Mesothelial cell of epicardium (in vitro differentiated cells): ENCODE results near the gene BBS9. TPM values are rescaled to one million over a fixed set of nuclear protein-coding genes. Genes with fewer than 3 reads are reported as not detected.

ENCODE experiments used
- DNase-seq, 2 experiments: peaks; one replicate each; pipeline ENCODE4 v3.0.0; 2021; ENCODE audit warnings: low spot score in 2 of 2; ENCODE audit not compliant: unreplicated experiment in 2 of 2
- H3K27ac Mint-ChIP-seq: 2 replicates; pipeline ENCODE4 v1.8.0; 2021; ENCODE audit warnings: mixed read lengths
- H3K27me3 Mint-ChIP-seq: 2 replicates; pipeline ENCODE4 v1.8.0; 2021; ENCODE audit warnings: low read depth, mixed read lengths
- H3K36me3 Mint-ChIP-seq: 2 replicates; pipeline ENCODE4 v1.8.0; 2021; ENCODE audit warnings: mixed read lengths
- H3K4me1 Mint-ChIP-seq: 2 replicates; pipeline ENCODE4 v1.8.0; 2021; ENCODE audit warnings: mixed read lengths
- H3K4me3 Mint-ChIP-seq: 2 replicates; pipeline ENCODE4 v1.8.0; 2021; ENCODE audit warnings: mild to moderate bottlenecking, moderate library complexity, mixed read lengths
- H3K9me3 Mint-ChIP-seq: 2 replicates; pipeline ENCODE4 v1.8.0; 2021; ENCODE audit warnings: mixed read lengths
- total RNA-seq: library from RNA; stranded (reverse); gene quantifications from 3 replicates; pipeline ENCODE4 v1.2.1, GENCODE V29; 2021
- TF ChIP-seq, protein P1 (sequence below): fragments of 200-600 bp; sonication (generic); IDR thresholded peaks from one replicate; pipeline ENCODE4 v1.5.0; 2021; ENCODE audit warnings: antibody characterized with exemption; ENCODE audit not compliant: unreplicated experiment

The BBS9 gene
- total RNA-seq, 1 donor from 2014 or later, result 26.9 TPM

DNA sequence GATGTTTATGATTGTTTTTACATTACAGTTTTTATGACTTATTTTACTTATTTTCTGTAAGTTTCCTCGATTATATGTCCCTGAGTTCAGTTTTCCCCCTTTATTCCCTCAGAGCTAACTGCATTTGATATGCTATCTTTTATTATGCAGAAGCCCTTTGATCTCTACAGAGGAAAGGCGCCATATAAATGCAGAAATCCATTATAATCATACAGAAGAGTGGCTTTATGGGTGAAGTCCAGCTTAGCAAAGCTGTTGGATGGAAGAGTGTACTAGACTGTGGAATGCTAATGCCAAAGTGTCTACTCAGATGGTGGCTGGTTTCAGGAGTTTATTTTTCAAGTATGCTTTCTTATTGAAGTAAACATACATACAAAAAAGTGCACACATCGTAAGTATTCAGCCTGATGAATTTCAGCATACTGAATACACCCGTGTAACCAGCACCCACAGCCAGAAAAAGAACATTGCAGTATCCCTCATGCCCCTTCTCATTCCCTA lies 517.6 kb downstream of the BBS9 start:
- H3K27me3 Mint-ChIP-seq, result no peaks in the 10 kb centered on the region
- H3K9me3 Mint-ChIP-seq, result peaks cover 3% of the 10 kb centered on the region
- peaks cover 32% of the 10 kb centered on the region for H3K4me1 Mint-ChIP-seq
- no peaks in the 10 kb centered on the region for H3K36me3 Mint-ChIP-seq
- DNase-seq, result no peak
- H3K4me3 Mint-ChIP-seq, result no peak overlapping the region
- no peak overlapping the region for H3K27ac Mint-ChIP-seq
- TF ChIP-seq, protein P1, sequence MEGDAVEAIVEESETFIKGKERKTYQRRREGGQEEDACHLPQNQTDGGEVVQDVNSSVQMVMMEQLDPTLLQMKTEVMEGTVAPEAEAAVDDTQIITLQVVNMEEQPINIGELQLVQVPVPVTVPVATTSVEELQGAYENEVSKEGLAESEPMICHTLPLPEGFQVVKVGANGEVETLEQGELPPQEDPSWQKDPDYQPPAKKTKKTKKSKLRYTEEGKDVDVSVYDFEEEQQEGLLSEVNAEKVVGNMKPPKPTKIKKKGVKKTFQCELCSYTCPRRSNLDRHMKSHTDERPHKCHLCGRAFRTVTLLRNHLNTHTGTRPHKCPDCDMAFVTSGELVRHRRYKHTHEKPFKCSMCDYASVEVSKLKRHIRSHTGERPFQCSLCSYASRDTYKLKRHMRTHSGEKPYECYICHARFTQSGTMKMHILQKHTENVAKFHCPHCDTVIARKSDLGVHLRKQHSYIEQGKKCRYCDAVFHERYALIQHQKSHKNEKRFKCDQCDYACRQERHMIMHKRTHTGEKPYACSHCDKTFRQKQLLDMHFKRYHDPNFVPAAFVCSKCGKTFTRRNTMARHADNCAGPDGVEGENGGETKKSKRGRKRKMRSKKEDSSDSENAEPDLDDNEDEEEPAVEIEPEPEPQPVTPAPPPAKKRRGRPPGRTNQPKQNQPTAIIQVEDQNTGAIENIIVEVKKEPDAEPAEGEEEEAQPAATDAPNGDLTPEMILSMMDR, result no peak

DNA sequence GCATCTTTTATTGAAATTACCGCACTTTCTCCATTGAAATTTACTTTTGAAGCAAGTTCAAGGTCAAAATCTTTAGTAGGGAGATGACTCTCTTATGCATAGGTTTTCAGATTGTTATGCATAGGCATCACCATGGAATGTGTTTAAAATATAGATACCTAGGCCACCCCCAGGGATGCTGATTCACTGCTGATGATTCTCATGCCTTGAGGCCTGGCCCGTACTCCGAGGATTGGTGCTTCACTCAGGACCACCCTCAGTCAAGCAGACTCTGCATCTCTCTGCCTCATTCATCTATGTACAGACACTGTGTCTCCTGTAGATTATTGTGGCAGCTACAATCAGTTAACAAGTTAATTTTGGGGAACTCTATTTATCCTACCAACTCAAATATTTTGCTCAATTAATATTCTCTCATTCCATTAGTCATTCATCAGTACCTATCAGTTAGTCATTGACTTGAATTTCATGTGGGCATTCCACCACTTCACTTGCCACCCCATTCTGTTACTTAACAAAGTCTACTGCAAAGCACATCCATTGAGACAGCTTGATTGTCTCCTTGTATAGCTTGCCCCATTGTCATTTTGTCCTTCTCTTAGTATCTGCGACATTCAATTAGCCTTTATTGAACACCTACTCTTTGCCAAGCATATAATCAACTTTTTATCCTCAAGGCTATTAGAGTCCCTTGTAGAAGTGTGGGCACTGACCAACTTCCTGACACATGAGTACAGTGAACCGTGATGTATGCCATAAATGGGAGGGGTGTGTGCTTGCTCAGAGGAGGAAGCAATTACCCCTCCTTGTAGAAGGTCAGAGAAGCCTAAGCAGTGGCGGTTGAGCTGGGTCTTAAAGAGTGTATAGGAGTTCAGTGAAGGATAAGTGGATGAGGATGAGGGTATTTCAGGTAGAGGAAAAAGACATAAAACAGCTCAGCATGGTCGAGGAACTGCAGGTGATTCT lies 520.4 kb downstream of the BBS9 start:
- no peak for DNase-seq
- H3K4me1 Mint-ChIP-seq, result peaks cover 22% of the 10 kb centered on the region
- H3K36me3 Mint-ChIP-seq, result no peaks in the 10 kb centered on the region
- H3K9me3 Mint-ChIP-seq, result peaks cover 3% of the 10 kb centered on the region
- H3K27me3 Mint-ChIP-seq, result no peaks in the 10 kb centered on the region
- no peak overlapping the region for H3K27ac Mint-ChIP-seq
- TF ChIP-seq, protein P1, result no peak
- H3K4me3 Mint-ChIP-seq, result no peak overlapping the region

DNA sequence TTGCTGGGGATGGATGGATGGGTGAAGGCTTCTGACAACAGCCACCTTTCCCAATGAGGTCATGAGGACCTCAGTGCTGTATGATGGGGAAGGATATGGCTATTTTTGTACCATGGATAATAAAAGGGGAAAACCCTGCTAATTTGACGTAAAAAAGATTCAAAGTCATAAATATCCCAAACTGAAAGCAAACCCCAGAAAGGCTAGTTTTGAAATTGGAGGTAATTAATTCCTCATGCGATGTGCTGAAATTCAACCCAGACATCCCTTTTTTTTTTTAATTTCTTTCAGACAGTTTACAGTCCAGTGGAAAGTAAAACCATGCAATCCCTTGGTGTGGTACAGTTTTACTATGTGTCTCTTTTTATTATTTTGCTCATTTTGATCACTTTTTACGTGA lies 521.5 kb downstream of the BBS9 start:
- H3K9me3 Mint-ChIP-seq, result peaks cover 3% of the 10 kb centered on the region
- H3K27ac Mint-ChIP-seq, result no peak overlapping the region
- TF ChIP-seq, protein P1, result no peak
- no peaks in the 10 kb centered on the region for H3K36me3 Mint-ChIP-seq
- no peak for DNase-seq
- peaks cover 26% of the 10 kb centered on the region for H3K4me1 Mint-ChIP-seq
- H3K4me3 Mint-ChIP-seq, result no peak overlapping the region
- no peaks in the 10 kb centered on the region for H3K27me3 Mint-ChIP-seq

DNA sequence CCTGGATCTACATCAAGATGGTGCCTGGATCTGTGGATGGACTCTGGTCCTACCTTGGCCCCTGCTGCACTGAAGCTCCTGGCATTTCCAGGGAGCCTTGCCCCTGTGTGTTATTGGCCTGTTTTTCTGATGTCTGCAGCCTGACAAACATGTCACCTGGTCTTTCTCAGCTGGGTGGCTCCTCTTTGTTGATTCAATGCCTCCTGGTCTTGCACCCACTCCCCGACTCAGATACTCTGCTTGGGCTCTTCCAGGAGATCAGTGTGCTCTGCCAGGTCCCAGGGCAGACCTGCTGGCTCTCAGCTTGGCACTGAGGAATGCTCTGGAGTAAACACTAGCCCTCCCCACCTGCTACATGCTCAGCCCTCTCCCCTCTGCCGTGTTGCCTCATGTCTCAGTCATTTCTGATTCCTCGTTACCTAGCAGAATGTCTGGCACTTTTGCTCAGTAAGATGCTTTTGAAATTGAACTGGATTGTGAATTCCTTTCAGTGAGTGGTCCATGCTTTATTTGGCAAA lies 522.7 kb downstream of the BBS9 start:
- no peak overlapping the region for H3K27ac Mint-ChIP-seq
- no peak for DNase-seq

DNA sequence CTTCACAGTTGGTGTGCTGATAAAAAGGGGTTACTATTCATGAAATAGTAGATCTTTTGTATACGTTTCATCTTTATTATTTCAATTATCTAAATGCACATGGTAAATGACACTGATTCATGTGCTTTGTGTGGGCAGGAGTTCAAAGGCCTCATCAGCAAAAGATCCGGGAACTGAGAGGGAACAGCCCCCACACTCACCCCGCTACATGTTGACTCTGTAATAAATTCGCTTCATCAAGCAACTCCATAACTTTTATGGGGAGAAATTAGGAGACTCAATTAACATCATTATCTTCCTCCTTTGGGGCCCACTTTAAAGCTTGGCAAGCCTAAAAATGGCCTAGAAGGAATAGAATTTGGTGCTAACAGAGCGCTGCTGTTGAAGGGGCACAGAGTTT lies 525.3 kb downstream of the BBS9 start:
- Mint-ChIP-seq H3K4me1 (peaks cover 16% of the 10 kb centered on the region), H3K9me3 (no peaks in the 10 kb centered on the region), H3K27ac (peak overlapping the region; percentile 7), H3K36me3 (no peaks in the 10 kb centered on the region), H3K4me3 (no peak overlapping the region), H3K27me3 (no peaks in the 10 kb centered on the region)
- TF ChIP-seq, protein P1, result no peak
- no peak for DNase-seq

More for the DNA sequence above, 522.7 kb downstream of the BBS9 start:
- Mint-ChIP-seq H3K4me3 (no peak overlapping the region), H3K36me3 (no peaks in the 10 kb centered on the region), H3K27me3 (no peaks in the 10 kb centered on the region), H3K9me3 (peaks cover 3% of the 10 kb centered on the region), H3K4me1 (peaks cover 16% of the 10 kb centered on the region)
- TF ChIP-seq, protein P1, result no peak

Other genes starting within 250 kb of the BBS9 start
- gene KBTBD2, start 237.8 kb upstream of the BBS9 start, total RNA-seq, result 41.9 to 42.3 TPM (median 42.1 TPM) in 3 replicates
- gene FKBP9, start 172.1 kb upstream of the BBS9 start, total RNA-seq, result 186 to 208 TPM (median 186 TPM) in 3 replicates
- gene NT5C3A, start 66.8 kb upstream of the BBS9 start, total RNA-seq, result 28.2 to 32.0 TPM (median 29.8 TPM) in 3 replicates
- gene RP9, start 20.2 kb upstream of the BBS9 start, total RNA-seq, result 17.5 to 20.5 TPM (median 20.3 TPM) in 3 replicates